ENCODE data around the gene ARVCF. TPM values are rescaled to one million over a fixed set of nuclear protein-coding genes. Genes with fewer than 3 reads are reported as not detected.

The ARVCF gene
- total RNA-seq, 3 donors from 2014 or later, result 13.0 to 51.2 (median 44.2) TPM

DNA sequence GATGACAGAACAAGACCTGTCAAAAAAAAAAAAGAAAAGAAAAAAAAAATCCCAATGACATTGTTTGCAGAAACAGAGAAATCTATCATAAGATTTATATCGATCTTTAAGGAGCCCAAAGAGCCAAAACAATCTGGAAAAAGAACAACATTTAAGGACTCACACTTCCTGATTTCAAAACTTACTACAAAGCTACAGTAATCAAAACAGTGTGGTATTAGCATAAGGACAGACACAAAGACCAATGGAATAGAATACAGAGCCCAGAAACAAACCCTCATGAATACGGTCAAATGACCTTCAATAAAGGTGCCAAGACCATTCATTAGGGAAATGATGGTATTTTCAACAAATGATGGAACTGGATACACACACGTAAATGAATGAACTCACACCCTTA is 12.2 kb downstream of the ARVCF start:
- no peaks in the 10 kb centered on the region for H3K36me3 ChIP-seq
- H3K27me3 ChIP-seq, result no peaks in the 10 kb centered on the region
- no peak for TF ChIP-seq POLR2A (IDR thresholded peaks at IDR 0.05)
- TF ChIP-seq, protein P1, sequence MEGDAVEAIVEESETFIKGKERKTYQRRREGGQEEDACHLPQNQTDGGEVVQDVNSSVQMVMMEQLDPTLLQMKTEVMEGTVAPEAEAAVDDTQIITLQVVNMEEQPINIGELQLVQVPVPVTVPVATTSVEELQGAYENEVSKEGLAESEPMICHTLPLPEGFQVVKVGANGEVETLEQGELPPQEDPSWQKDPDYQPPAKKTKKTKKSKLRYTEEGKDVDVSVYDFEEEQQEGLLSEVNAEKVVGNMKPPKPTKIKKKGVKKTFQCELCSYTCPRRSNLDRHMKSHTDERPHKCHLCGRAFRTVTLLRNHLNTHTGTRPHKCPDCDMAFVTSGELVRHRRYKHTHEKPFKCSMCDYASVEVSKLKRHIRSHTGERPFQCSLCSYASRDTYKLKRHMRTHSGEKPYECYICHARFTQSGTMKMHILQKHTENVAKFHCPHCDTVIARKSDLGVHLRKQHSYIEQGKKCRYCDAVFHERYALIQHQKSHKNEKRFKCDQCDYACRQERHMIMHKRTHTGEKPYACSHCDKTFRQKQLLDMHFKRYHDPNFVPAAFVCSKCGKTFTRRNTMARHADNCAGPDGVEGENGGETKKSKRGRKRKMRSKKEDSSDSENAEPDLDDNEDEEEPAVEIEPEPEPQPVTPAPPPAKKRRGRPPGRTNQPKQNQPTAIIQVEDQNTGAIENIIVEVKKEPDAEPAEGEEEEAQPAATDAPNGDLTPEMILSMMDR (IDR thresholded peaks at IDR 0.05), result no peak
- intact Hi-C loops (cut with DNase I; ENCODE audit: low total_unique reads), result no loop called here
- H3K4me3 ChIP-seq, result no peak overlapping the region
- no peak overlapping the region for H3K27ac ChIP-seq
- H3K9me3 ChIP-seq, result peaks cover 0 to 5% of the 10 kb centered on the region in 2 donors
- DNase-seq (ENCODE audit: low spot score in 2 of 2), result no peak
- no peaks in the 10 kb centered on the region for H3K4me1 ChIP-seq

DNA sequence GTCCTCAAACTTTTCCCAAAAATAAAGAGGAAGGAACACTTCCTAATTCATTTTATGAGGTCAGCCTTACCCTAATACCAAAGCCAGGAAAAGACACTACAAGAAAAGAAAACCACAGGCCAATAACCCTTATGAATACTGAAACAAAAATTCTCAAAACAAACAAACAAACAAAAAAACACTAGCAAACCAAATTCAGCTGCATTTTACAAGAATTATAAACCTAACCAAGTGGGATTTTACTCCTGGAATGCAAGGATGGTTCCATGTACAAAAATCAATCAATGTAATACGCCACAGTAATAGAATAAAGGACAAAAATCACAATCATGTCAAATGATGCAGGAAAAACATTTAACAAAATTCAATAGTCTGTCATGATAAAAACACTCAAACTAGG is 13.3 kb downstream of the ARVCF start:
- Histone ChIP-seq H3K27ac (no peak overlapping the region), H3K4me1 (peaks cover 0 to 4% of the 10 kb centered on the region in 2 donors), H3K27me3 (no peaks in the 10 kb centered on the region), H3K4me3 (no peak overlapping the region), H3K36me3 (no peaks in the 10 kb centered on the region), H3K9me3 (peaks cover 0 to 5% of the 10 kb centered on the region in 2 donors)
- TF ChIP-seq POLR2A (IDR thresholded peaks at IDR 0.05) (no peak), POLR2AphosphoS5 (IDR thresholded peaks at IDR 0.05) (no peak)
- TF ChIP-seq, protein P1 (IDR thresholded peaks at IDR 0.05), result no peak
- intact Hi-C loops (cut with DNase I; ENCODE audit: low total_unique reads), result no loop called here
- no peak for DNase-seq (ENCODE audit: low spot score in 2 of 2)

DNA sequence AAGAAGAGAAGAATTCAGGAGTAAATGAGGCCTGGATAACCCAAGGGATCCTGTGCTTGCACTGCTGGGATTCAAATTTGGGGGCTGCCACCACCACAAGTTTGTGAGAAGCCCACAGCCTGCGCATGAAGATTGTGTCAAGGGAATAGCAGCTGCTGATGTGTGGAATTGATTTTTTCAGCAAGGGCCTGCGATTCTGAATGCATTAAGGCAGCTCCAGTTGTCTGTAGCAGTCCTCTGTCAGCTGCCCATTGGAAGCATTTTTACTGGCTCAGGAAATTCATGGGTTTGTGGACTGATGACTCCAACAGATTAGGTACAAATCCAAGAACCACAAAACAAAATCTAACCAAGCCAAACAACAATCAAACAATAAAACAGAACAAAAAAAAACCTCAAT is 14.0 kb downstream of the ARVCF start:
- Histone ChIP-seq H3K27me3 (no peaks in the 10 kb centered on the region), H3K4me3 (no peak overlapping the region), H3K4me1 (peaks cover 0 to 5% of the 10 kb centered on the region in 2 donors), H3K27ac (no peak overlapping the region), H3K9me3 (peaks cover 0 to 5% of the 10 kb centered on the region in 2 donors), H3K36me3 (no peaks in the 10 kb centered on the region)
- intact Hi-C loops (cut with DNase I; ENCODE audit: low total_unique reads), result no loop called here
- no peak for DNase-seq (ENCODE audit: low spot score in 2 of 2)
- TF ChIP-seq, protein P1 (IDR thresholded peaks at IDR 0.05), result no peak
- TF ChIP-seq POLR2A (IDR thresholded peaks at IDR 0.05), result no peak
- no peak for TF ChIP-seq POLR2AphosphoS5 (IDR thresholded peaks at IDR 0.05)

DNA sequence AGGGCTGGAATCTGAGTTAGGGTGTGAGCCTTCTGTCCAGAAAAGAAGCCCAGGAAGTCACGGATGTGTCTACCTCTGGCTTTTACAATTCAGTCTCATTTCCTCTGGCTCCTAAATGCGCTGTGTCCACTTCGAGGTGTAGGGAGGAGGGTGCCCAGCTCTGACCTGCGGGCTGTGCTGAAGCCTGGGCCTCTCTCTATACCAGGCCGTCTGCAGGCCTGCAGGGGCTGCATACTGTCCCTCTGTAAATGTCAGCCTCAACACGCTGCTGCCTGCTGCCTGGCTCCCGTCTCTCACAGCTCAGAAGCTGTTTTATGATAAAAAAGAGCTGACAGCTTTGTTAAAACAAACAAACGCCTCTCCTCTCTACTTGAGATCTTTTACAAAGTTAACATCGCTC is 14.5 kb downstream of the ARVCF start:
- Histone ChIP-seq H3K4me1 (peaks cover 0 to 5% of the 10 kb centered on the region in 2 donors), H3K36me3 (no peaks in the 10 kb centered on the region), H3K4me3 (no peak overlapping the region), H3K27ac (no peak overlapping the region), H3K27me3 (no peaks in the 10 kb centered on the region), H3K9me3 (peaks cover 0 to 5% of the 10 kb centered on the region in 2 donors)
- DNase-seq (ENCODE audit: low spot score in 2 of 2), result no peak
- TF ChIP-seq POLR2A (IDR thresholded peaks at IDR 0.05) (no peak), POLR2AphosphoS5 (IDR thresholded peaks at IDR 0.05) (no peak)
- TF ChIP-seq, protein P1 (IDR thresholded peaks at IDR 0.05), result no peak
- intact Hi-C loops (cut with DNase I; ENCODE audit: low total_unique reads), result no loop called here

DNA sequence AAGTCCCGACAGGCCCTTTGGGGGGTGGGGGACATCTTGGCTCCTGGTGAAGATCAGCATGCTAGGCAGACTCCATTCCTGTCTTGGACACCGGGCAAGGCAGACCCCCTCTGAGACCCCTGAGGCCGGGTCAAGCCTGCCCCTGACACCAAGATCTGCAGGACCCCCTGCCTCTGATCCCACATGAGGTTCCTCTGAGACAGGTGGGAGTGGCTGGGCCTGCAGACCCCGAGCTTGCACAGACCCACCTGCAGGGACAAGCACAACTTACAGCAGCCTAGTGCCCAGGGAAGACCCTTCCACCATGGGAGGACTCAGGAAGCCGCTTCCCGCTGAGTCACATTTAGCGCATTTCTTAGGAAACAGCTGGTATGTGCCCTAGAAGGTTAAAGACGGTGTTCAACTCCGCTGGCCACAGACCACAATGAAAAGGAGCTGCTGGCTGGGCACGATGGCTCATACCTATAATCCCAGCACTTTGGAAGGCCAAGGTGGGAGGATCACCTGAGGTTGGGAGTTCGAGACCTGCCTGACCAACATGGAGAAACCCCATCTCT is 15.5 kb downstream of the ARVCF start:
- DNase-seq (ENCODE audit: low spot score in 2 of 2), result no peak

More for the DNA sequence above, 15.5 kb downstream of the ARVCF start:
- Histone ChIP-seq H3K36me3 (no peaks in the 10 kb centered on the region), H3K27ac (no peak overlapping the region), H3K9me3 (peaks cover 0 to 5% of the 10 kb centered on the region in 2 donors), H3K4me1 (peaks cover 0 to 5% of the 10 kb centered on the region in 2 donors), H3K27me3 (no peaks in the 10 kb centered on the region), H3K4me3 (no peak overlapping the region)
- intact Hi-C loops (cut with DNase I; ENCODE audit: low total_unique reads), result no loop called here
- TF ChIP-seq, protein P1 (IDR thresholded peaks at IDR 0.05), result no peak
- no peak for TF ChIP-seq POLR2AphosphoS5 (IDR thresholded peaks at IDR 0.05)
- no peak for TF ChIP-seq POLR2A (IDR thresholded peaks at IDR 0.05)
